PC-9 (cell line): ENCODE results near the gene GATAD2B. TPM values are rescaled to one million over a fixed set of nuclear protein-coding genes. Genes with fewer than 3 reads are reported as not detected.

ENCODE experiments used
- BruUV-seq: library from RNA; stranded (reverse); fragments of 400-500 nt; replicated peaks from 2 replicates; lab custom pipeline; 2021; lab: Mats Ljungman, UMichigan
- CTCF ChIA-PET: fragments of 300-600 bp; sonication (Branson Sonifier 250); formaldehyde crosslinking; loops from one replicate; lab custom pipeline; 2022; ENCODE audit warnings: antibody characterized with exemption; lab: Charles Lee
- POLR2A ChIA-PET: fragments of 300-600 bp; sonication (Branson Sonifier 250); formaldehyde crosslinking; loops from one replicate; lab custom pipeline; 2022; ENCODE audit warnings: antibody characterized with exemption; ENCODE audit not compliant: unreplicated experiment; lab: Charles Lee
- DNase-seq, 2 experiments: peaks; one replicate each; pipeline versions ENCODE4 v3.0.0 to v3.0.0-alpha.2; 2015 to 2022; ENCODE audit warnings: mixed read lengths in 1 of 2
- H2AFZ ChIP-seq: fragments of 200-600 bp; sonication (generic); 2 replicates; pipeline ENCODE4 v1.8.1; 2017; ENCODE audit warnings: antibody characterized with exemption
- H3F3A ChIP-seq: fragments of 200-600 bp; sonication (generic); 2 replicates; pipeline ENCODE4 v1.8.1; 2017; ENCODE audit warnings: antibody characterized with exemption, mild to moderate bottlenecking, low read depth; ENCODE audit not compliant: insufficient read depth
- H3K27ac ChIP-seq: fragments of 200-600 bp; sonication (generic); 2 replicates; pipeline ENCODE4 v1.6.1; 2016; ENCODE audit warnings: mixed run types
- H3K27me3 ChIP-seq: fragments of 200-600 bp; sonication (generic); 2 replicates; pipeline ENCODE4 v1.6.1; 2016; ENCODE audit warnings: low read depth, mixed run types; ENCODE audit not compliant: insufficient read depth
- H3K36me3 ChIP-seq: fragments of 200-600 bp; sonication (generic); 2 replicates; pipeline ENCODE4 v1.6.1; 2016; ENCODE audit warnings: low read depth, mixed run types
- H3K4me1 ChIP-seq: fragments of 200-600 bp; sonication (generic); replicated peaks from 2 replicates; pipeline ENCODE4 v1.6.1; 2016; ENCODE audit warnings: mixed run types; ENCODE audit not compliant: insufficient read depth
- H3K4me2 ChIP-seq: fragments of 200-600 bp; sonication (generic); 2 replicates; pipeline ENCODE4 v1.6.1; 2017; ENCODE audit warnings: mixed run types
- H3K4me3 ChIP-seq: fragments of 200-600 bp; sonication (generic); 2 replicates; pipeline ENCODE4 v1.6.1; 2016; ENCODE audit warnings: mixed run types
- H3K79me2 ChIP-seq: fragments of 200-600 bp; sonication (generic); 2 replicates; pipeline ENCODE4 v1.6.1; 2017; ENCODE audit warnings: low read depth, mixed run types
- H3K9me2 ChIP-seq: fragments of 200-600 bp; sonication (generic); 2 replicates; pipeline ENCODE4 v1.8.1; 2017; ENCODE audit warnings: mild to moderate bottlenecking; ENCODE audit not compliant: insufficient read depth
- H3K9me3 ChIP-seq: fragments of 200-600 bp; sonication (generic); 2 replicates; pipeline ENCODE4 v1.8.1; 2016; ENCODE audit warnings: low read depth; ENCODE audit not compliant: insufficient read depth
- H4K20me1 ChIP-seq: fragments of 200-600 bp; sonication (generic); 2 replicates; pipeline ENCODE4 v1.8.1; 2017; ENCODE audit not compliant: insufficient read depth
- CTCF ChIP-seq: fragments of 200-600 bp; sonication (generic); conservative IDR thresholded peaks from 2 replicates; pipeline ENCODE4 v1.6.1; 2017; ENCODE audit warnings: mixed run types, antibody characterized with exemption, mild to moderate bottlenecking, moderate library complexity
- EZH2 ChIP-seq: fragments of 200-600 bp; sonication (generic); IDR thresholded peaks from 2 replicates; pipeline ENCODE4 v1.8.0; 2017; ENCODE audit warnings: antibody characterized with exemption, low read depth
- intact Hi-C: fragments of 100-400 bp; cut with micrococcal nuclease; formaldehyde crosslinking; loops from one replicate; pipeline ENCODE4 v1.10.0; 2022; ENCODE audit not compliant: unreplicated experiment
- total RNA-seq: library from RNA; stranded (reverse); gene quantifications from 2 replicates; pipeline ENCODE4 v1.2.3, GENCODE V29; 2021

Gene GATAD2B
- total RNA-seq, 1 experiment from 2014 or later: 56.1 TPM

- peaks cover under 1% of the 10 kb centered on the region for H3K4me1 ChIP-seq
- H3K9me3 ChIP-seq: no peaks in the 10 kb centered on the region
- no peak overlapping the region for H3K27ac ChIP-seq
- DNase-seq: no peak
- ChIA-PET CTCF (no interaction called here), POLR2A (no interaction called here)
- no peaks in the 10 kb centered on the region; the same call in 1 of the 2 replicates for H3F3A ChIP-seq
- TF ChIP-seq EZH2 (no peak), CTCF (no peak)
- no peaks in the 10 kb centered on the region for H3K27me3 ChIP-seq
- intact Hi-C loops: loop anchor here (10.0 kb wide), 1 partner anchor 124 kb away; the partner anchor contains the start of gene GATAD2B
- H2AFZ ChIP-seq: no peak overlapping the region
- no peaks in the 10 kb centered on the region for H3K9me2 ChIP-seq
- H3K4me2 ChIP-seq: no peak overlapping the region
- H3K4me3 ChIP-seq: no peak overlapping the region
- H4K20me1 ChIP-seq: no peaks in the 10 kb centered on the region
- H3K36me3 ChIP-seq: no peaks in the 10 kb centered on the region
- BruUV-seq: no TSS peak
- H3K79me2 ChIP-seq: no peaks in the 10 kb centered on the region
Observed at GRCh38 chr1:153800516-153800915, 122.3 kb downstream of the GATAD2B start.

DNA sequence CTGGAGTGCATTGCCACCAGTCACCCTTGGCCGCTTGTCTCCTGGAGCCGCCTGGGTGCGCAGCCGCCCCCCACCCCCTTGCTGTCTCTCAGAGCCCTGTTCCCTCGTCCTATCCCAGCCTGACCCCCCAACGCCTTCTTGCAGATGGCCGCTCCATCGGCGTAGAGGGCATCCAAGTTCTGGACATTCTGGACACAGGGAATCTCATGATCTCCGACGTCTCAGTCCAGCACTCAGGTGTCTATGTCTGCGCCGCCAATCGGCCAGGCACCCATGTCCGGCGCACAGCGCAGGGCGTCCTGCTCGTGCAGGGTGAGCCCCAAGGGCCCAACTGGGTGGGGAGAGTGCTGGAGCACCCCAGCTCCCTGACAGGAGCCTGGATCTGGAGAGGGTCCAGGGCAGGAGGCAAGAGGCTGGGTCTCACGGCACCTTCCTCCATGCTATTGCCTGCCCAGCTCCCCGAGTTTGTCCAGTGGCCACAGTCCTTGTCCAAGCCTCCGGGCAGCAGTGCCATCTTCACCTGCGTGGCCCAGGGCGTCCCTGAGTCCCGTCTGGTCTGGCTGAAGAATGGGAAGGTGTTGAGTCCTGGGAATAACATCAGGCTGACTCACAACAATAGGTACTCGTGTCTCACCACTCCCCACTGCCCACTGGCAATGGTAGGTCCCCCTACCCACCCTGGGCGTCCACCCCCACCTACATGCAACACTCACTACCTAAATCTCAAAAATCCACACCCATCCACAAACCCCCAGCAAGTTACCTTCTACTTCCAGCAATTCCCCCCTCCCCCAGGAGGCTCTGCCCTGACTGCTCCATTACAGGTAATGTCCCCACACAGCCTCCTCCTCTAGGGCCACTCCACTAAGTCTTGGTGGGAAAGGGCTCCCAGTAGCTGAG is 123.0 kb downstream of the GATAD2B start:
- no peak for DNase-seq
- intact Hi-C loops: loop anchor here (5.0 to 10.0 kb wide), 2 partner anchors 125 to 472 kb away; partner anchors contain the start of genes GATAD2B and HAX1
- Histone ChIP-seq H2AFZ (no peak overlapping the region), H3K9me2 (no peaks in the 10 kb centered on the region), H3K27ac (no peak overlapping the region), H3K27me3 (no peaks in the 10 kb centered on the region), H3F3A (no peaks in the 10 kb centered on the region; the same call in 1 of the 2 replicates), H3K4me2 (no peak overlapping the region), H3K4me3 (no peak overlapping the region), H3K79me2 (no peaks in the 10 kb centered on the region), H3K9me3 (no peaks in the 10 kb centered on the region), H3K36me3 (no peaks in the 10 kb centered on the region), H4K20me1 (no peaks in the 10 kb centered on the region), H3K4me1 (no peaks in the 10 kb centered on the region)
- ChIA-PET POLR2A (no interaction called here), CTCF (no interaction called here)
- no peak for TF ChIP-seq EZH2
- no peak for TF ChIP-seq CTCF
- no TSS peak for BruUV-seq

DNA sequence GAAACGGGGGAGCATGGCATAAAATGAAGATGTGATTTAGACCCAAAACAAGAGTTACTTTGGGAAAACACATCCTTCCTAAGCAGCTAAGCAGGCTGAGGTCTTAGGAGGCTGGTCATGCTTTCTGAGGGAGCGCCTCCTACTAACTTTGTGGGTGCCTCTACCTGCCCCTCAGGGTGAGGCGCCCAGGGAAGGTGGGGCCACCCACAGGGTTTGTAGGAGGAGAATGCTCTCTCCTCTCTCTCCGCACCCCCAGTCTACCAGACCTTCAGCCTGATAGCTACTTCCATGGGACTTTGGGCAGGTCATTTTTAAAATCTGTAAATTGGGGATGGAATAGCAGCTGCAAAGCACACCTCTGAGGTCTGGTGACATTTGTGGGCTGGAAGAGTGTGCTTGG is 123.8 kb downstream of the GATAD2B start:
- Histone ChIP-seq H3K27me3 (no peaks in the 10 kb centered on the region), H3K27ac (no peak overlapping the region), H2AFZ (no peak overlapping the region), H3K79me2 (no peaks in the 10 kb centered on the region), H4K20me1 (no peaks in the 10 kb centered on the region), H3K4me2 (no peak overlapping the region), H3K9me2 (no peaks in the 10 kb centered on the region), H3K4me1 (no peaks in the 10 kb centered on the region), H3K4me3 (no peak overlapping the region), H3F3A (no peaks in the 10 kb centered on the region; the same call in 1 of the 2 replicates), H3K36me3 (no peaks in the 10 kb centered on the region), H3K9me3 (no peaks in the 10 kb centered on the region)
- BruUV-seq: no TSS peak
- TF ChIP-seq EZH2 (no peak), CTCF (no peak)
- CTCF ChIA-PET: no interaction called here
- POLR2A ChIA-PET: interaction anchor here (0.6 kb wide), 1 partner anchor 148 kb away, joined by 11 read pairs; the partner anchor contains the start of gene DENND4B
- DNase-seq: no peak
- intact Hi-C loops: loop anchor here (5.0 kb wide), 1 partner anchor 473 kb away; the partner anchor contains the start of gene HAX1
